NCI-H2196 treated with DMSO at 0.1 percent for 48 hours (cell line): Measurements from ENCODE around the gene KANK2.
"Not testable (repeated sequence)": the region's sequence is repeated elsewhere in the genome, so short reads cannot be mapped to it uniquely, and the experiment has no call there.

ENCODE experiments used
- DNase-seq: peaks from one replicate; lab custom pipeline; 2025; ENCODE audit not compliant: unreplicated experiment; lab: John Stamatoyannopoulos, UW

The KANK2 gene

DNA sequence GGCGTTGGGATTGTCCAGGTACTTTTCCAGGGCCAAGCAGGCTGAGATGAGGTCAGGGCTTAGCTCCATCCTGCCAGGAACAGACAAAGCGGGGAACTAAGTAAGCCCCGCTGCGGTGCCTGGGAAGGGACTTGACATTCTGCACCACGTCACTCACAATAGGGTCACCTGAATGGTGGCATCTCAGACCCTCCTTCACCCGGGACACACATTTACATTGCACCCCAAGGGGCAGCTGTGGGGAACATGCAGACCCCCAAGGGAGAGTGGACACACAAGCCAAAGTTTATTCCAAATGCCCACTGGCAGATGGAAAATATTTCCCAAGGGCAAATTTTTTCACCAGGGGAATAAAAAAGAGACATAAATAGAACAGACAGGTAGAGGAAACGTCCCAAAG lies 21.4 kb downstream of the KANK2 start:
- DNase-seq: no peak

DNA sequence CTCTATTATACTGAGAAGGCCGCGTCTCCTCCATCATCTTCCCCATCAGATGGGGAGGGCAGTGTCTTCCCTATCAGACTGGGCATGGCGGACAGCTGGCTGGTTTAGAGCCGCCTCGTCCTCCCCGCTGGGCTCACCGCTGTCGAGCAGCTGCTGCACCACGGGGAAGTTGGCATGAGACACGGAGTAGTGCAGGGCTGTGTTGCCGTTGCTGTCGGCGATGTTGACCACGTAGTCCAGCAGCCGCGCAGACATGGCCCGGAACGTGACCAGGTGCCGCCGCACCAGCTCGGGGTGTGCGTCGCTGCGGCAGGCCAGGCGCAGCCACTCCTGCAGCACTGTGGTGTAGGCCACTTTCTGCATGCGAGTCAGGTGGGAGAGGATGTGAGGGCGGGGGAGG lies 23.0 kb downstream of the KANK2 start:
- DNase-seq: no peak

DNA sequence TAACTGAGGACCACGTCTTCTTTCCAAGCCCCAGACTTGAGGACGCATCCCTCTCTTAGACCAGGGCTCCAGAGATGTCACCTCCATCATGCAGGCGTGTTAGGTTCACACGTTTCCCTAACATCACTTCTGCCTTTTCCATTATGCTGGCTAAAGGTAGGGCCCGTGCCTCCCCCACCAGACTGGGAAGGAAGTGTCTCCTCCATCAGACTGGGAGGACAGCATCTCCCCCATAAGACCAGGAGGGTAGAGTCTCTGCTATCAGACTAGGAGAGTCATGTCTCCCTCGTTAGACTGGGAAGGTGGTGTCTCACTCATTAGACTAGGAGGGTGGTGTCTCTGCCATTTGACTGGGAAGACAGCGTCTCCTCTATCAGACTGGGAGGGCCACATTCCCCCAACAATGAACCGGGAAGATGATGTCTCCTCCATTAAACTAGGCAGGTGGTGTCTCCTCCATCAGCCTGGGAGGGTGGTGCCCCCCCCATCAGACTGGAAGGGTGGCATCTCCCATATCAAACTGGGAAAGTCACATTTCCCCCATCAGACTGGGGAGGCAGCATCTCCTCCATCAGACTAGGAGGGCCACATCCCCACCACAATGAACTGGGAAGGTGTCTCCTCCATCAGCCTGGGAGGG lies 23.7 kb downstream of the KANK2 start:
- no peak for DNase-seq

- DNase-seq: no peak
These were observed 24.8 kb downstream of the KANK2 start for GRCh38 chr19:11172576-11172975.

- DNase-seq: no peak
These were observed 26.2 kb downstream of the KANK2 start for GRCh38 chr19:11171144-11171543.

DNA sequence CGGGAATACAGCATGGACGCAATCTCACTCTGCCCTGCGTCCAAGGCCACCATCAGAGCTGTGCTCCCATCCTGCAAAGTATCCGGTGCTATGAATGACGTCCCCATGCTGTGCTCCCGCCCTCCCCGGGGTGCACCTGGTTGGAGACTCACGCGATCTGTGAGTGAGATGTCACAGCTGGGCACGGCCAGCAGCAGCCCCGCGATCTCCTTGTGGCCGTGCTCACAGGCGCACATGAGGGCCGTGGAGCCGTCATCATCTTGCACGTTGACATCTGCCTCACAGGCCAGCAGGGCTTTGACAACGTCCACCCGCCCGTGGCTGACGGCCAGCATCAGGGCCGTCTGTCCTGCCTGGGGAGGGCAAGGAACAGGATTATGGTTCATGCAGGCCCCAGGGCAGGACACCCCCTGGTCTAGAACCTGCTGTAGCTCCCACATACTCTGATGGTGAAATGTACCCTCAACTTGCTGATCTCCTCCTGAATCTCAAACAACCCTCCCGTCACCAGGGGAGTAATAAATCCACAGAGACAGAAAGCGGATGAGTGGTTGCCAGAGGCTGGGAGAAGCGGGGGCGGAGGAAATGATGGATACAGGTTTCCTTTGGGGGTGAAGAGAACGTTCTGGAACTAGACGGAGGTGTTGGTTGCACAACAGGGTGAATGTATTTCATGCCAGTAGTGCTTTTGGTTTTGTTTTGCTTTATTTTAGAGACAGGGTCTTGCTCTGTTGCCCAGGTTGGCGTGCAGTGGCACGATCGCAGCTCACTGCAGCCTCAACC lies 27.3 kb downstream of the KANK2 start:
- no peak for DNase-seq

GRCh38 chr19:11168568-11168967 lies 28.8 kb downstream of the KANK2 start:
- DNase-seq: no peak

- DNase-seq: no peak
These were observed 30.8 kb downstream of the KANK2 start for GRCh38 chr19:11166281-11167142.

DNA sequence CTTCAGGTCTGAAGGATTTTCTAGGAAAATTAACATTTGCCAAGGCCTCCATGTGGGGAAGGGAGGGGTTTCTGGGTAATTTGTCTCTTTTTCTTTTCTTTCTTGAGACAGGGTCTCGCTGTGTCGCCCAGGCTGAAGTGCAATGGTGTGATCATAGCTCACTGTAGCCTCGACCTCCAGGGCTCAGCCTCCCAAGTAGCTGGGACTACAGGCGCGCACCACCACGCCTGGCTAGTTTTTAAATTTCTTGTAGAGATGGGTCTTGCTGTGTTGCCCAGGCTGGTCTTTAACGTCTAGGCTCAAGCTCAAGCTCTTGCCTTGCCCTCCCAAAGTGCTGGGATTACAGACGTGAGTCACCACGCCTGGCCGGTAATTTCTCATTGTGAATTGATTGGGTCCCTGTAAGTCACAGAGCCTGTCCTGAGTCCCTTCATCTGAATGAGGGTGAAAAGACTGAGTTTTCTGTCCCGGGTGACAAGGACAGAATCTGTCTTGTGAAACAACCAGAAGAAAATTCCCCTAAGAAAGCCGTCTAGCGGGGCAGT lies 31.8 kb downstream of the KANK2 start:
- DNase-seq: no peak

DNA sequence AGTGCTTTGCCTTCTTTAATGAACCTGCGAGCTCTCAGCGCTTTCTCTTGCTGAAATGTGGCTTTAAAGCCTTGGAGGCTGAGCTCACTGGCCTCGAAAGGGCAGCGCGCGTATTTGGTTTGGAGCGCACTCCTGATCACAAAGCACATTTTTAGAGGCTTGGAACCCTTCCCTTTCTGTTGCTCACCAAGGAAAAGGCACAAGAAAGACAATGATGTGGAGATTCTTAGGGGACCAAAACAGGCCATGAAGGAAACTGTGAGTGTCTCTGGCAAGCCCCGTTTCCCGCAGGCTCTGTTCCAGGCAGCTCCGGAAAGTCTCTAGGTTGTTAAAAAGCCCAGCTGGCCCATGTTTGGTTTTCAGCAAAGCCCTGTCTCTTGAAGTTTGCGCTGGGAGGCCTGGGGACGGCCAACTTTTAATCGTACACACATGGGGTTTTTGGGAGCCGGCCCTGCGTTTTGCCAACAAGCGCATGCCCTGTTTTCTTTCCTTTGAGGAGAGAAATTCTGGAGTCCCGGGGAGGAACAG lies 32.4 kb downstream of the KANK2 start:
- DNase-seq: no peak

GRCh38 chr19:11164296-11164695 lies 33.0 kb downstream of the KANK2 start:
- DNase-seq: no peak

GRCh38 chr19:11160440-11160768 lies 36.9 kb downstream of the KANK2 start:
- DNase-seq: not testable (repeated sequence)

- no peak for DNase-seq
These were observed 37.5 kb downstream of the KANK2 start for GRCh38 chr19:11159598-11160439.

GRCh38 chr19:11155373-11156120 lies 41.8 kb downstream of the KANK2 start, which contains the start of gene SPC24:
SPC24 (minus strand) TSS chr19:11155782; CDS start chr19:11155776, 6 bp downstream.
- peak; percentile 97 for DNase-seq

GRCh38 chr19:11154683-11155047 lies 42.7 kb downstream of the KANK2 start:
- no peak for DNase-seq

GRCh38 chr19:11152318-11153062 lies 44.9 kb downstream of the KANK2 start:
- DNase-seq: peak; percentile 72

GRCh38 chr19:11151181-11151580 lies 46.2 kb downstream of the KANK2 start:
- DNase-seq: no peak

- no peak for DNase-seq
These were observed 49.3 kb downstream of the KANK2 start for GRCh38 chr19:11148001-11148400.

DNA sequence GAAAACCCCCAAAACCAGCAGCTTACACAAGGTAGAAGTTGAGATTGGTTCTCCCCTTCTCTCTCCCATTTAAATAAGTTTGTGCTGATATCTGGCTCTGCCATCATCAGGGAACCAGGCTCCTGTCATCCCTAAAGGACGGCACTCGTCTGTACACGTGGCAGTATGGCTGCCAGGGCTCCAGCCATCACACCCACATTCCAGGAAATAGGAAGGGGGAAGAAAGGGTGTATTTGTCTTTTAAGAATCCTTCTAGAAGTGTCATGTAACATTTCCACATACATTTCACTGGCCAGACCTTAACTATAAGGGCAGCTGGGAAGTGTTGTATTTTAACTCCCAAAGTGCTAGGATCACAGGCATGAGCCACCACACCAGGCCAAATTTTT lies 51.8 kb downstream of the KANK2 start:
- no peak for DNase-seq
